Activated gamma-delta T cell treated with Interleukin-2 at 50 U/mL for 16 hours (primary cell): ENCODE results near the gene LRP5.
"Not testable (repeated sequence)": the region's sequence is repeated elsewhere in the genome, so short reads cannot be mapped to it uniquely, and the experiment has no call there.

Source experiments
- DNase-seq: peaks from one replicate; pipeline ENCODE4 v3.0.0-alpha.2; 2020

LRP5 gene

DNA sequence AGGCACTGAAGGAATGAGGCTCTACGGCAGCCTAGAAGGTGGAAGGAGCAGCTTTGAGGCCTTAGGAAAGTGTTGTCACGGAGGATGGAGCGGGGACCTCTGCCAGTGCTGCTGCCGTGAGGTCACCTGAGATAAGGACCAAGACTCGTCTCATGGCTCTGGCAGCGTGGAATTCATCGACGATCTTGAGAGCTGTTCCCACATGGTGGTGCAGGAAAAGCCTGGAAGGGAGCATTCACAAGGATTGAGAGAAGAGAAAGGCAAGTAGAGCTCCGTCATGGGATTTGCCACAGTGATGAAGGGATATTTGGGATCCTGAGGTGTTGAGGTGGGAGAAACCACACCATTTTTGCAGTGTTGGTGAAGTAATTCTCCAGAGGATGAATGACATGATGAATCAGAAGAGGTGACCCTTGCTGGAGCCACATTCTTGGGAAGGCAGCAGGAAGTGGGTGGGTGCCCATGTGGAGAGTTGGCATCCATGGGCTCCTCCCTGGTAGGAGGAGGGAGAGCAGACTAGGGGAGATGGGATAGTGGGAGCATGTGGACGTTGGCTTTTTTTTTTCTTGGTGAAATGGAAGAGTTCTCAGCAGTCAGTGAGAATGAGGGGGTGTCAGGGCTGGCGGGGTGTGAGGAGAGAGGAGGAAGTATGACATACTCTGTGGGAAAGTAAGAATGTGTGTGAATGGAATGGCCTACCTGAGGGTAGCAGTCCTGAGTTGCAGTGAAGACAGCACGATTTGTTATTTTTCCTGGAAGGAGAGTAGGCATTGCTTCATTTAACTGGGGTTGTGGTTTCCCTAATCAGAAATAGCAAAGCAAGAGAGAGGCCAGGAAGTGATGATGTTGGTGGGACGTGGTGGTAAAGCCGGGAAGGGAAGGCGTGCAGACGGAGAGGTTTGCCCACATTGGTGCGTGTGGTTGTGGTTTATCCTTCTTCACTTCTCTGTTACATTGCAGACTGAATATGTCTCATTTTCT, 159.3 kb downstream of the LRP5 start:
- DNase-seq, result peak; percentile 32

DNA sequence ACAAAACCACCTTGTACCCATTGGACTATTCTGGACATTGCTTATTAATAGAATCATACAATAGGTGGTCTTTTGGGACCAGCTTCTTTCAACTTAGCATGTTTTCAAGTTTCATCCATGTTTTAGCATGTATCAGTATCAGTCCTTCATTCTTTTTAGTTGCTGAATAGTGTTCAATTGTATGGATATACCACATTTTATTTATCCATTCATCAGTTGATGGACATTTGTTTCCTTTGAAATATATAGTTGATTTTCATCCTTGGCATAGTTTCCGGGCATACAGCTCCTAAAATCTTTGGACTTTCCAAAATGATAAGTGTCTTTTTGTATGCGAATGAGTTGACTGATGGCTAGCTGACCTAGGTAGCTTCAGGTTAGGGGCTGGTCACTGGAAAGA, 160.4 kb downstream of the LRP5 start:
- DNase-seq, result no peak

DNA sequence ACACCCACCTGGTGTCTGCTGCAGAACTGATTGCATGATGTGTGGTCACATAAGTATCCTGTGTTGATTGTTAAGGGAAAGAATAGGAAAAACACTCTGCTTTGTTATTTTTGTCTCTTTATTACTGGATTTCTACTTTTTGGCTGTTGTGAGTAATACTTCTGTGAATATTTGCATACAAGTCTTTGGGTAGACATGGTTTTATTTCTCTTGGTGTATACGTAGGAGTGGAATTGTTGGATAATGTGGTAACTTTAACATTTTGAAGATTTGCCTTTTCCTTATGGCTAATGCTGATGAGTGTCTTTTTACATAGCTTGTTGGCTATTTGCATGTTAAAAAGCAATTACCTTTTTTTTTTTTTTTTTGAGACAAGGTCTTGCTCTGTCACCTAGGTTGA, 161.3 kb downstream of the LRP5 start:
- no peak for DNase-seq

DNA sequence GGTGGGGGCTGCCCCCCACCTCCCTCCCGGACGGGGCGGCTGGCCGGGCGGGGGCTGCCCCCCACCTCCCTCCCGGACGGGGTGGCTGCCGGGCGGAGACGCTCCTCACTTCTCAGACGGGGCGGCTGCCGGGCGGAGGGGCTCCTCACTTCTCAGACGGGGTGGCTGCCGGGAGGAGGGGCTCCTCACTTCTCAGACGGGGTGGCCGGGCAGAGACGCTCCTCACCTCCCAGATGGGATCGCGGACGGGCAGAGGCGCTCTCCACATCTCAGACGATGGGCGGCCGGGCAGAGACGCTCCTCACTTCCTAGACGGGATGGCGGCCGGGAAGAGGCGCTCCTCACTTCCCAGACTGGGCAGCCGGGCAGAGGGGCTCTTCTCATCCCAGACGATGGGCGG, 163.2 kb downstream of the LRP5 start:
- not testable (repeated sequence) for DNase-seq

DNA sequence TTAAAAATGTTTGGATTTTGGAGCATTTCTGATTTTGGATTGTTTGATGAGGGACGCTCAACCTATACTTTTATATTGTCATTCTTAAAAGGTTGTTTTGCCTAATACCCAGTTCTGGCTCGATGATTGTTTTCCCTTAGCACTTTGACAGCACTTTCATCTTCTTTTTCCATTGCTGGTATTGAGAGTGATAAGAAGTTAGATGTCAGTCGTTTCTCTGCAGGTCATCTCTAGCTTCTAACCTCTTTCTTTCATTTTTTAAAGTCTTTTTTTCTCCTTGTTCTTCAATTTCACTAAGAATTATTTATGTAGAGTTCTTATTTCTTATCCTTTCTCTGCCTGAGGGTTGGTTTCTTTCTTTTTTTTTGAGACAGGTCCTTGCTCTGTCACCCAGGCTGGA, 167.0 kb downstream of the LRP5 start:
- no peak for DNase-seq

DNA sequence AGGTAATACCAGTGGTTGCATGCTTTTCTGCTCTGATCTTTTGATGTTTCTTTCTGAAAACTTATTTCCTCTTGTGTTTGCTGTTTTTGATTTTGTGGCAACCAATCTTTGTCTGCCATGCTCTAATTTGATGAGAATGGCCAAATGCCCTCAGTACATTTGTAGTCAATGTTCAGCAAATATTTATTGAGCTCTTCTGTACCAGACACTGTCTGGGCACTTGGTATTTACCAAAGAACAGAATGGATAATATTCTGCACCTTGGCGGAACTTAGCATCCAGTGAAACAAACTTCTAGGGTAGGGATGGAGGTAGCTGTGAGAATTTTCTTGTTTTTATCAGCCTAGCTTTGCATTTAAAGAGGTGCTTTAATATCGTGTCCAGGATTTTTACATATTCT, 167.8 kb downstream of the LRP5 start:
- no peak for DNase-seq

DNA sequence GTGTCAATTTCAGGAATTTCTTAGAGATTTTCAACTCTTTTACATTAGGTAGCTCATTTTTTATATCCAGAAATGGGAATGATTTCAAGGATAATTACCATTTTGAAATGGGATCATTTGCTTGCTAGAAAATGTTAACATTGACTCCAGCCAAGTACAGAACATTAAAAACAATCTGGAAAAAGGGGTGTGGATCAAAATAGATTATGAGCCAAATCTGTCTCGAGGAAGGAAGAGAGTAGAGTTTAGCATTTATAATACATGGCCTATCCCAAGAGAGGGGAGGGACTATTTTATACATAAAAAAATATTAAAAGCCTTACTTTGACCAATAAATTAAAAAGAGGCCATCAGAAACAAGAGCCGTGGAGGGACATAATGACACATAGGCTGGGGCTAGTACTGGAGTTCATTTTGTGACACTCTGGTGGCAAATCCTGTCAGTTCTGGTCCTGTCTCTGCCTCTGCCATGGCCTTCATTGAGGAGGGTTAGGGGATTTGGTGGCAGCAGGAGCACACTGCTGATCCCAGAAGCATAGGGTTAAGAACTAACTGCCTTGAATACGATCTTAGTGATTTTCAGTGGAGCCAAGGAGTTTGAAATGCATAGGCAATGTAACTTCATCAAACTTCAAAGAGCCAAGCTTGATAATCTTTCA, 168.6 kb downstream of the LRP5 start:
- no peak for DNase-seq

DNA sequence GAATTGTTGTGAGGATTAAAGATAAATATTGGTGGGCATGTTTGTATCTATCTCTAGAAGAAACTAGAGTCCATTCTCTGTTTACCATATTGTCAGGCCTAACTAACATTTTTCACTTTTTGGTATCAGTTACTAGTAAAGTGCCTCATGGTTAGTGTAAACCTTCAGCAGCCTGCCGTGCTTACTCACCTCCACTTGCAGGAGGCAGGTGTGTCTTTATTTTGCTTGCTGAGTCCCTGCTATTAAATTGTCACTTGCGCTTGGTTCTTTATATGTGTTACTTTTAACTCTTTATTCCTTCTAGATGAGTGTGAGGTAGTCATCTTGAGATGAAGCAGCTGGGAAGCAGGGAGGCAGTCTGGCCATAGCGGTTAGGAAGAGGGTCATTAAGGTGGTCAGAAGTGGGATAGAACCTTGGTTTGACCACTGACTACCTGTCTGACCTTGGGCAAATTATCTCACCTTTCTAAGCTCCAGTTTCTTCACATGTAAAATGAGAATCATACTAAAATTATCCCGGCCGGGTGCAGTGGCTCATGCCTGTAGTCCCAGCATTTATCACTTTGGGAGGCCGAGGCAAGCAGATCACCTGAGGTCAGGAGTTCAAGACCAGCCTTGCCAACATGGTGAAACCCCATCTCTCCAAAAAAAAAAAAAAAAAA, 169.3 kb downstream of the LRP5 start:
- DNase-seq, result no peak

DNA sequence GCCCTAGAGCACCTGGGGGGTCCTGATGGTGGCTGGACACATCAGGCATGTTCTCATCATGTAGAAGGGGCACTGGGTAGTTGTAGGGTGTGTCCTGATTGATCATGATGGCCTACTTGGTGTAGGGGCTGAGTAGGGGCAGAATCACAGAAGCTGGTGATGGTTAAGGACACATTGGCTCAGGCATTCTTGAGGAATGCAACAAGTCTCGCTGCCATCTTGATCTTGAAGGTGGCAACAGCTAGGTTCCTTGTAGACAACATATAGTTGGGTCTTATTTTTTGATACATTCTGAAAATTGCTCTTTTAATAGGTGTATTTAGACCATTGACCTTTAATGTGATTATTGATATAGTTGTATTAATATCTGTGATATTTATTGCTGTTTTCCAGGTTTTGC, 176.2 kb downstream of the LRP5 start:
- no peak for DNase-seq

DNA sequence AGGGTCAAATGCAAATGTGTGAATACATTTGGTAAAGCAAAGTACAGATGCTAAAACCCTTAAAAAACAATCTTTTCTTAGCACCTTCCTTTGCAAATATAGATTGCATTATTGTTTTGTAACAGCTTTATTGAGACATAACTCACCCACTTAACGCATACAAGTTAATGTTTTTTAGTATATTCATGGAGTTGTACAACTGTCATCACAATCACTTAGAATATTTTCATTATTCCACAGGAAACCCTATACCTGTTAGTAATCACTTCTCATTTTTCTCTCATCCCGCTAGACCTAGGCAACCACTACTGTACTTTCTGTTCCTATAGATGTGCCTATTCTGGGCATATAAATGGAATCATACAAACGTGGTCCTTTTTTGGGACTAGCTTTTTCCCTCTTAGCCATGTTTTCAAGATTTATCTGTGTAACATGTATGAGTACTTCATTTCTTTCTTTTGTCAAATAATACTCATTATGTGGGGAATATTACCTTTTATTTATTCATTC, 182.9 kb downstream of the LRP5 start:
- DNase-seq, result no peak

DNA sequence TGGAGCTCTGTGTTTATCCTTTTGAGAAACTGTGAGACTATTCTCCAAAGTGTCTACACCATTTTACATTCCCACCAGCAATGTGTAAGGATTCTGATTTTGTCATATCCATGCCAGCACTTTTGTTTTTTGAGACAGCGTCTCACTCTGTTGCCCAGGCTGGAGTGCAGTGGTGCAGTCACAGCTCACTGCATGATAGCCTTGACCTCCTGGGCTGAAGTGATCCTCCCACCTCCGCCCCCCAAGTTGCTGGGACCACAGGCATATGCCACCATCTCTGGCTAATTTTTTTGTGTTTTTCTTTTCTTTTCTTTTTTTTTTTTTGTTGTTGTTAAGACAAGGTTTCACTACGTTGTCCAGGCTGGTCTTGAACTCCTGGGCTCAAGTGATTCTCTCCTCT, 183.5 kb downstream of the LRP5 start:
- DNase-seq, result no peak

DNA sequence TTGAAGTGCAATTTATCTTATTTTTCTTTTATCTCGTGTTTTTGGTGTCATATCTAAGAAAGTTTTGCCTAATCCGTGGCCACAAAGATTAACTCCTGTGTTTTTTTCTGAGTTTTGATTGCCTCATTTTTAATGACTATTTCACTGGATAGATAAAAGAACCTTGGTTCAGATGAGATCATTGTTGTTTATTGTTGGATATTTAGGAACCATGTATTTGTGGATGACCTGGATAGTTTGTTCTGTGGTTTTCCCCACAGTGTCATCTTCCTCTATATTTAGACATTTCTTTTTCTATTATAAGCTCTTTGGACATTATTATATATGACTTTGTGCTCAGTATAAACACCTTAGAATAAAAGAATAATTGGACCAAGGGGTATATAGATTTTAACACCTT, 185.4 kb downstream of the LRP5 start:
- no peak for DNase-seq

DNA sequence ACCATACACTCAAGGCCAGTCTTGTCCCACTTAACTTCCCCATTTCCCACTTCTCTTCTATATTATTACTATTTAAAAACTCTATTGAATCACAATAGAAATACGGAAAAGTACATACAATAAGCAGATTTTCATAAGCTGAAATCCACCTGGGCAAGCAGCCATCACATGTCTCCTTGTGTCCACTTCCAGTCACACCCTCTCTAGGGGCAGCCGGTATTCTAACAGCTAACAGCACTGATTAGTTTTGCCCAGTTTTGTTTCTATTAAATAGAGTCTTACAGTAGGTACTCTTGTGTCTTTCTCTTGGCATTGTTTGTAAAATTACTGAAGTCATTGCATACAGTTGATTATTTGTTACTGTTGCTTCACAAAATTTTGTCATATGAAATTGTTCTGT, 185.9 kb downstream of the LRP5 start:
- no peak for DNase-seq
